GM21825 (cell line): ENCODE results near the gene ULK2.
A peak's percentile ranks its signal among the peaks of the same experiment; 100 is the strongest.

ENCODE experiments used
- ATAC-seq: cut with Tn5 transposase; IDR thresholded peaks from one replicate; pipeline ENCODE4 v1.9.1; 2021; ENCODE audit warnings: mild to moderate bottlenecking, moderate library complexity; ENCODE audit not compliant: unreplicated experiment

Gene ULK2

DNA sequence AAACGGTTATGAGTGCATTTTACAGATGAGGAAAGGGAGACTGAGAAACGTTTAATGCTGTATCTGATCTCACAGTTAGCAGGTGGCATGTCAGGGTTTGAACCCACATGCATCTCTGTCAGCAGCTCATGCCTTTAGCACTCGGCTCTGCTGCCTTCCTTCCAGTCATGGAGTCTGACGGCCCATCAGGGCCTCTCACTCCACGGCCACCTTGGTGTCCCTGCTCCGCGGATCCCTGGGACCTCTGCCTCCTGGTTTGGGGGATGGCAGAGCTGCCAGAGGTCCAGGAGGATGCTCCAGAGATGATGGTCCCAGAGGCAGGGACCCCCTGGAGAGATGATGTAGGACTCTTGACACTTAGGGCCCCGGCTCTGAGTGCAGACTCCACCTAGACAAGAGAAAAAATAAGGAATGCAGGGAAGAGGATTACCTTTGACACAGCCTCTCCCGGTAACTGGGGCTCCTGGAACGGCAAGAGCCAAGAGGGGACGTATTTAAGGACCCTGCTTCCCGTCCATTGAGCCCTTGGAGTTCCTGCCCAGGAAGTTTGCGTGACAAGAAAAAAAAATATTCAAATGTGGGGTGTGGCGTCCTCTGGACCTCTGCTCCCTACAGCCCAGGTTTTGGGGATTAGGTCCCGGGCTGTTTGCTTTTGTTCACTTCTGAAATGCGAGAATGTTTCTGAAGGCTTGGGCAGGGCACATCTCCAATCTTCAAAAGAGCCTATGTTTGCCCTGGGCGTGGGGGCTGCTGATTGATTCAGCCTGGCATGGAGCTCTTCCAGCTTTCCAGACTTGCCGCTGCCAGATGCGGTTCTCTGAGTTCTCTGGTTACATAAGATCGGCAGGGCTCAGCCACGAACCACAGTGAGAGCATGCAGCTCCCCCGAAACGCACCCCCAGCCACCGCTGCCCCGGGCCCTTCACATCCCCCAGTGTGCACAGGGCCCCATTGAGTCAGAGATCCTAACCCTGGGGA lies 119.6 kb downstream of the ULK2 start, which contains the start of gene ALDH3A1:
TSS of gene ALDH3A1 (minus strand) at position 470 of the 978 bp plus-strand sequence. CDS start 3,169 bp downstream, outside the sequence.
- no peak for ATAC-seq

DNA sequence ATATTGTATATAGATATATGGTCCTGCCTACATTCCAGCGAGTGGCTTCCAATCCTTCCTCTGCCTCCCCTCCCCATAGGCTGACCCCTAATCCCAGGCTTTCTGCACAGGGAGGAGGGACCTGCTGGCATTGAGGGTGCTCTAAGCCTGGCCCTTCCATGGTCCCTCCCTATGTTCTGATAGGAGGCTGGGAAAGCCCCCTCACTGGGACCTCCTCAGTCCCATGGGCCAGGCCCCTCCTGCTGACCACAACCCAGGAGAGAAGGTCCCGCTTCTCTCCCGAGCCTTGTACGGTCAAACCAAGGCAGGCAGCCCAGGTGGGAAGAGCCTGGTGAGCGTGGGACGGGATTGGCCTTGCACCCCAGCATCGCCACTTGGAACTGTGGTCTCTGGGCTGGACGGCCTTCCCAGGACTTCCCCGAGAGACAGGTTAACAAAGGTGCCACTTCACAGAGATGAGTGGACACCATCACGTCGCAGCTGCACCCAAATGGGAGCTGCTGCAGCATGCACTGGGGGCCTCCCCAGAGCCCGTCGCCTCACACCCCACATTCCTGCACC lies 120.5 kb downstream of the ULK2 start:
- no peak for ATAC-seq

DNA sequence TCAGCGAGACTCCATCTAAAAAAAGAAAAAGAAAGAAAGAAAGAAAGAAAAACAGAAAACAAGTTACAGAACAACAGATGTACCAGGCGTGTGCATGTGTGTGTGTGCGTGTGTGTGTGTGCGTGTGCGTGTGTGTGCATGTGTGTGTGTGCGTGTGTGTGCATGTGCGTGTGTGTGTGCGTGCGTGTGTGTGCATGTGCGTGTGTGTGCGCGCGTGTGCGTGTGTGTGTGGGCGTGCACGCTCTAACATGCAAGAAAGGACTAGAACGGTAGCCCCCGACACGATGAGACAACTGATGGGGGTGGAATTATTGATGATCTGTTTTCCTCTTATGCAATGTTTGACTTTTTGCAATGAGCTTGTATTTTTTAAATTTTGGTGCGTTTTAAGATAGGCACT lies 121.2 kb downstream of the ULK2 start:
- ATAC-seq, result no peak

DNA sequence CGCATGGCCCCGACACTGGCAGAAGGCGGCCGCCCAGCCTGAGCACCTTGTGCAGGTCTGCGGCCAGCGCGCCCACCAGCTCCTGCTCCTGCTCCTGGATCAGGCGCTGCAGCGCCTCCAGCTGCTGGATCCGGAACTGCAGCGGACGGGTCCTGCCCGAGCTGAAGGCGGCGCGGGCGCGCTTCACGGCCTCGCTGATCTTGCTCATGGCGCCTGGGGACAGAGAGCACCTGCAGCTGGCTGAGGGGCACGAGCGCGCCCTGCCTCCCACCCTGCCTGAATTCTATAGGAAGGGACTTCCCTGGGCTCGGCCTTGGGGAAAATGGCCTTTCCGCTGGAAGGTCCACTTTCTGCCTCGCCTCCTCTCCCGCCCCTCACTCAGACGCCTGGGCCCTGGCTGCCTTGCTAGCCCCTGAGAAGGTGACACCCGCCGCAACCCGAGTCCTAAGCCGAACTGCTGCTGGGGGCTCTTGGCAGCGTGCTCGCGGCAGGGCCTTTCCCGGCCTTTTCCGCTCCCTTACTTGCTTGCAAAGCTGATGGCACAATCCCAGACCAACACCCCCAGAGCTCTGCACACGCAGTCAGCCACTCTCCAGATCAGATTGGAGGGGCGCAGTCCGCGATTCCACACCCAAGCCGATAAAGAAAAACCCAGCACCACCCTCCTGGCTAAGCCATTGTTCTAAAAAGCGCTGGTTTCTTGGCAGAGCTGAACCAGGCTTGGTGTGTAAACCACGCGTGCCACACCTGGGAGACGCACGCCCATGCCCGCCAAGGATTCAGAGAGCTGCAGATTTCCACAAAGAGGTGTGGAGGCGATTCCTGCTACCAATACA lies 122.6 kb downstream of the ULK2 start:
- ATAC-seq, result peak; percentile 68

DNA sequence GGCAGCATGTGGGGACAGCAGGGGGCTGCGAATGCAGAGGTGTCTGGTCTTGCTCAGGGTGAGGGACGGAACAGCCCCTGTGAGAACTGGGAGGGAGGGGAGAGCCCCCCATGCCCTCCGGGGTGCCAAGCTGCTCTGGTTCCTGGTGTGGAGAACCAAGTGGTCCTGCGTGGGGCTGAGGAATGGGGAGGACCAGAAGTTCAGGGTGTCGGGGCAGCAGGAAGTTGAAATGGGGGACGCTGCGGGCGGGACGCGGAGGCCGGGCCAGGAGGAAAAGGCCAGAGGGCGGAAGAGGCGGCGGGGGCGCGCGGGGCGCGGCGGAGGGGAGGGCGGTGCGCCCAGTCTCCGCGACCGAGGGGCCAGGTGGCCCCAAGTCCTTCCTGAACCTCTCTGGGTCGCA lies 123.2 kb downstream of the ULK2 start:
- ATAC-seq, result no peak

DNA sequence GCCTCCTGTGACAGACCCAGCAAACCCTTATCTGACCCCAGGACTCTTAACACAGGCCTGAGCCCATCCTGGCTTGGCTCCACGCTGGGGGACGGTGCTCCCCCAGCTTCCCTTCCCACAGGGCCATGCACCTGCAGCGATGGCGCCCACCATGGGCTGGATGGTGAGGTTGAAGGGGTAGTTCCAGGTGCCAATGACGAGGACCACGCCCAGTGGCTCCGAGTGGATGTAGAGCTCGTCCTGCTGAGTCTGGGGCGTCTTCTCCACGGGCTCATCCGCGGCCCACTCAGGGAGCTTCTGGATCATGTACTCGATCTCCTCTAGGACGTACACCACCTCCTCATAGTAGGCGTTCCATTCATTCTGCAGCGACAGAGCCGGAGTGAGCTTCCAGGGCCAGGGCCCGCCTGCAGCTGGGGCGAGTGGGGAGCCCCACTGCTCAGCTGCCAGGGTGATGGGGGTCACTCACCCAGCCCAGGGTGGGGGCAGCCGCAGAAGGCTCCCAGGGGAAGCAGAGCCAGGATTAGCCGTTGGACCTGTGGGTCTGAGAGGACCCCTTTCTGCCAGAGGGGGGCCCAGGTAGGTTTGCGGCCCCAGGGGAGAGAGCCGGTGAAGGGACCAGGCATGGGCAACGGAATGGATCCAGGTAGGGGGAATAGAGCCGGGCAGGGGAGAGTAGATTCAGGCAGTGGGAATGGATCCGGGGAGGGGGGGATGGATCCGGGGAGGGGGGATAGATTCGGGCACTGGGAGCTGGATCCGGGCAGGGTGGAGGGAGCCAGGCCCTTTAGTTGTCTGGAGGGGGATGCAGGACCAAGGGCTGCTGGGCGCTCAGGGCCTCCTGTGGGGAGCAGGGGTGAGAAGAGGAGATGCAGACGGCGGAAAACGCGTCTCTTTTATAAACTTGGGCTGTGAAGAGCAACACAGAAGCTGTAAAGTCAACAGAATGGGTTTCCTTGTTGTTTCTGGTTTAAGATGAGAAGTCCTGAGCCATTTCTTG lies 124.3 kb downstream of the ULK2 start:
- ATAC-seq, result no peak

DNA sequence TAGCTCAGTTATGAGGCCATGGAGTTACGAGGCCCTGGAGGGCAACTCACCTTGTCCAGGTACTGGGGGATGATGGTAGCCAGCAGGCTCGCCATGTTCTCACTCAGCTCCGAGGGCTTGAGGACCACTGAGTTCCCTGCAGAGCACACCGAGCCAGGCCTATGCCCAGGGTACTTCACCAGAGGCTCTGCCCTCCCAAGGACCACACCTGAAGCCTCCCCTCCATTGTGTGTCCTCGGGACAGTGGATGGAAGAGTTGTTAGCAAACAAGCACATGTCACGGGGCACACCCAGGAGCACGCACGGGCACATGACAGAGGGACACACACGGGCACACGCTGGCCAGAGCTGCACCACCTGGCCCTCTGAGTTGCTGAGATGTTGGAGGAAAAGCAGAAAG lies 125.2 kb downstream of the ULK2 start:
- no peak for ATAC-seq

DNA sequence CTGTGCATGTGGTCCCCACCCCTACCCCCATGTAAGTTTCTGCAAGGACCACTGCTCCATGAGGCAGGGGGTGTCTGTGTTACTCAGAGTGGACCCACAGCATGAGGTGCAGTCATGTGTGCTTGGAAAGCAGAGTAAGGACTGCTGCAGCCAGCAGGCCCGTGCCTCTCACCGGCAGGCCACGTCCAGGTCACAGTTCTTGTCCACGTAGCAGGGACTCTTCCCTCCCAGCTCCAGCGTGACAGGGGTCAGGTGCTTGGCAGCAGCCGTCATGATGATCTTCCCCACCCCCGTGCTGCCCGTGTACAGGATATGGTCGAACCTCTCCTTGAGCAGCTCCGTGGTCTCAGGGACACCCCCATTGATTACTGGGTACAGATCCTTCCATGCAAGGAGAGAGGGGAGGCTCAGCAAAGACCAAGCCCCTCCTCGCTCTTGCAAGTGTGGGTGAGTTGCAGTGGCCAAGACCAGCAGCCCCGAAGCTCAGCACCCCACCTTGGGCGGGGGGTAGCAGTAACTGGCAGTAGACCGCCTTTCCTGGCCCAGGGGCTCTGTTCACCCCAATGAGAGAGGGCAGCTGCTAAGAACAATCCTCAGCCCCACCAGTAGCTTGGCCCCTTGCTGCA lies 125.8 kb downstream of the ULK2 start:
- ATAC-seq, result no peak

DNA sequence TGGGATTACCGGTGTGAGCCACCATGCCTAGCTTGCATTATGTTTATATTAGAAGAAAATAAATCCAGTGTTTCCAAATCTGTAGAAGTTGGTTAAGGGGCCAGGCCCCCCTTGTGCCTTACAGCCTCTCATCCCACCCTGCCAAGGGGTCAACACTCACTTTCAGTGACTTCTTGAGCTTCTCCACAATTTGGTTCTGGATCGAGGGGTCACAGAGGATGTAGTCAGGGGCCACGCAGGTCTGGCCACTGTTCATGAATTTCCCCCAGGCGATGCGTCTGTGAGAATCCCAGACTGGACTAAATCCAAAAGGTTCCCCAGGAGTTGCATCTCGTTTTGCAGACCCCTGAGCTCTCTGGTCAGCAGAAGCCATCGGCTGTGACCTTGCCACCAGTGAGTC lies 126.8 kb downstream of the ULK2 start:
- no peak for ATAC-seq

DNA sequence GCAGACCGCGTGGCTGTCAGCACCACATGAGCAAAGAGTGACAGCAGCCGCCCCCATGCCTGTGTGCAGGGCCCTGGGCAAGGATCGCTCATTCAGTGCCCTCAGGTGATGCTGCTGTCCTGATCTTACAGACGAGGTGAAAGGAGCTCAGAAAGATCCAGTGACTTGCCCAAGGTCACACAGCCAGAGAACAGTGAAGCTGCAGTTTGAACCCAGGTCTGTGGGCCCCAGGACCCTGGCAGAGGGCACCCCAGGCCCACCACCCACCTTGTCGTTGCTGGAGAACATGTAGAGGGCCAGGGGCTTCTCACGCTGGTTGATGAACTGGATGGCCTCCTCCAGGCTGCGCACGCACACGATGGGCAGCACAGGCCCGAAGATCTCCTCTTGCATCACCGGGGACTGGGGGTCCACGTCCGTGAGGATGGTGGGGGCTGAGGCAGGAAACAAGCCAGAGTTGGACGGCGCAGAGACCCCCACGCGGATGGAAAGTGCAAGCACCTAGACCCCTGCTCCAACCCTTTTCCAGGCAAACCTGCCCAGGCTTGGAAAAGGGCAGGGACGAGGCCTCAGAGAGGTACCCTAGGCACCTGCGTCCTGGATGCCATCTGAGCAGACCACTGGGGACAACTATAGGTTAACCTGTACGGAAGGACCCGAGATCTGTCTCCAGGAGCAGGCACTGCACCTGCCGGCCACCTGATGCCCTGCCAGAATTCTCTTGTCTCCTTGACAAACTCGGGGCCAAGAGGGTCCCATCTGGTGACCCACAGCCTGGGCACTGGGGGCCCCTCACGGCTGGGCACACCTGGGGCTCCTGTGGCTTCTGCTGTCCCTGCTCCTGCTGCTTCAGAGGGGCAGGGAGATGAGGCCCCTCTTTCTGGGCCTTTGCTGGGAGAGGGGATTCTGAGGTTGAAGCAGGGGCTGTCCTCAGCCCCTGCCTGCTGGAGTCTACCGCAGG lies 128.2 kb downstream of the ULK2 start:
- ATAC-seq, result no peak

DNA sequence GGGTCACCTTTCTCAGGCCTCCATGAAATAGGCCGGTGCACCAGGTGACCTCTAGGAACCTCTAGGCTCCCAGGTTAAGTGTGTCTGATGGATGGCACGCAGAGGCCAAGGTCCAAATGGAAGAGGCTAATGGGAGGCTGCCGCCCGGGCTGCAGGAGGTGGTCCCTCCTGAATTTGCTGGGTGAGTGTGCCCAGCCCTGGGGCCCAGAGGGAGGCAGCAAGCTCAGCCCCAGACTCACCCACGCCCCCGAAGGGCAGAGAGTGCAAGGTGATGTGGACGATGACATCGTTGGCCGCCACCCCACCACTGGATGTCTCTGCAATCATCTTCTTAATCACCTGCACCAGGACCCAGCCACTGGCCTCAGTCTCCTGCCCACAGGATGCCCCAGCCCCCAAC lies 129.0 kb downstream of the ULK2 start:
- no peak for ATAC-seq

DNA sequence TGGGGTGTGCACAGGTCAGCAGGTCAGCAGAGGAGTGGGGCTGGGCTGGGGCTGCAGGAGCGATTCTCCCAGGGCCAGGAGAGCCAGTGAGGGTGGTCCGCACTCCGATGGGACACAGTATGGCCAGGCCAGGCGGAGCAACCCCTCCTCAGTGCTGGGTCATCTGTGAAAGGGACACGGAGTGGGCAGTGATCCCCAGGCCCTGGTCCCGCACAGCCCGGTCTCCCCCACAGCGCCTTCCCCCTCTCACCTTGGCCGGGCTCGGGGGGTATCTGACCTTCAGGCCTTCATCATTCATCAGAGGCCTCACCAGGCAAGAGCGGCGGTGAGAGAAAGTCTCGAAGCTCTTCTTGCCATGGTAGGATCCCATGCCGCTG lies 129.7 kb downstream of the ULK2 start:
- no peak for ATAC-seq

DNA sequence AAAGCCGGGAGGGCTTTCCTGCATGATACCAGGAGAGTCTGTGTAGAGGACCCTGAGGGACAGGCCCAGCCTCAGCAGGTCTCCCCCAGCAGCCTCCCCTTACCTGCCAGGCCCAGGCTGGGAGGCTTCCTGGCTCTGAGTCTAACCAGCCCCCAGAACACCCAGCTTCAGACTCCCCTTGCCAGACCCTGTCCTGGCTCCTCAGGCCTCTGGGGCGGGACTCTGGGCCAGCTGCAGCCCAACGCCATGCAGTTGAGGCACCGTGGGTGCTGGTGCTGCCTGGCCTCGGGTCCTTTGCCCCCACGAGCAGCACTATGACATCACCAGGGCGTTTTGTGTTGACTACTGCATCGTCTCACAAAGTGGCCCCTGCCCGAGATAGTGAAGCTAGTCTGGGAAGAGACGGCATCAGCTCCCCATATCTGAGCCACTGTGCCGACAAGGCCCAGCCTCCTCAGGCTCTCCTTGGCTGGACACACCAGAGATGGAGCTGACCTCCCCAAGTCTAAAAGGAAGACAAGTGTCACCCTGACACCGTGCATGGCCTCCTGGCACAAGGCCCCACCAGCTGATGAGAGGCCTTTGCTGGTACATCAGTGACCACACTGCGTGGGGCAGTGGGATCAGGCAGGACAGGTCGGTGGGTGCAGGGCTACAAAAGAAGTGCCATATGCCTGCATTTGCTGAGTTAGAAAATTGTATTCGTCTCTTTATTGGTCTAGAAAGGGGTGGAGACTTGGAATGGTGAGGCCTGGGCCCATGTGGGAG lies 130.2 kb downstream of the ULK2 start:
- ATAC-seq, result no peak

DNA sequence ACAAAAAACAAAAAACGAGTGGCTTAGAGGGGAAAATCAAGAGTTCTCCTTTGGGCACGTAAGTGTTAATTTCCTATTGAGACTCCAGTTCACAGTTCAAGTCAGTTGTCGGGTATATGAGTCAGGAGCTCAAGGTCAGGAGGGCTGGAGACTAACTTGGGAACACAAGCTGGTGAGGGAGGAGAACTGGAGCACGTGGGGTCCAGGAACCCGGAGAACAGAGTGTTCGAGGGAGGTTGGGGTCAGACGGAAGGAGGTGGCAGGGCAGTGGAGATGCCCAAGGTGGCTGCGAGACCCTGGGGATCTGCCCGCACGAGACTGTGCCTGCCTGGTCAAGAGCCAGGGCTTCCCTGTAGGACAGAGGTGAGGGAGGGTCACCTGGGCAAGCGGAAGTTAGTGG lies 131.7 kb downstream of the ULK2 start:
- no peak for ATAC-seq

DNA sequence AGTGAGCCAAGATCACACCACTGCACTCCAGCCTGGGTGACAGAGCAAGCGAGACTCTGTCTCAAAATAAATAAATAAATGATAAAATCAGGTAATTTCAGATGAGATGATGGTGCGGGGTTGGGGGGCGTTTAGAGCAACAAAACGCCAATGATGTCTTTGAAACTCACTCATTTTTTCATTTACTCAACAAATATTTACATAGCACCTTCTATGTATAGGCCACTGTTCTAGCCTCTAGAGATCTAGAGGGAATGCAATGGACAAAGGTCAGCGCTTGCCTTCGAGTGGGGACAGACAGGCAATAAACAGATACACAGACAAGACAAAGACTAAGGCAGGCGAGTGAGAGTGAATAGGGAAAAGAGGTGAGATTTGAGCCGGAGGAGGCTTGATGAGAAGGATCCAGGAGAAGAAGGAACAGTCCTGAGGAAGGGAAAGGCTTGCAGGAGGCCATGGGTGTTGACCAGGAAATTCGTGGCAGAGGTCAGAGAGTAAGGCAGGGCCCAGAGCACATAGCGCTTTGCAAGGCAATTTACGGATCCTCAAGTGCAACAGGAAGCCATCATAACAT lies 133.7 kb downstream of the ULK2 start:
- ATAC-seq, result no peak

DNA sequence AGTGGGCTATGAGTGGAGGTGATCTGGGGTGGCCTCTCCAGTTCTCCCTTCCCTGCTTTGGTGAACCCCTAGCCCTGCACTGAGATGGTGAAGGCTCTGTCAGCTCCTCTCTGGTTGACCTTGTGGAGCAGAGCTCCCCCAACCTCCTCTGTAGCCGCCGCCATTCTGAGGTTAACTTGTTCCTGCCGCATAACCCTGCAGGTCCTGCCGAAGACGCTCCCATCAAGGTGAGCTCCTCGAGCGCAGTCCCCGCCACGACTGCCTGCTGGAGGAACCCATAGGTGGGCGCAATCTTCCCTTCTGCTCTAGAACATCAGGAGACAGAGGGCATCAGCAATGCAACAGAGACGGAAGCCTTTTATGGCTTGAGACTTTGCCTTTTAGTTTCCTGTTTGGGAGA lies 136.1 kb downstream of the ULK2 start:
- ATAC-seq, result no peak

DNA sequence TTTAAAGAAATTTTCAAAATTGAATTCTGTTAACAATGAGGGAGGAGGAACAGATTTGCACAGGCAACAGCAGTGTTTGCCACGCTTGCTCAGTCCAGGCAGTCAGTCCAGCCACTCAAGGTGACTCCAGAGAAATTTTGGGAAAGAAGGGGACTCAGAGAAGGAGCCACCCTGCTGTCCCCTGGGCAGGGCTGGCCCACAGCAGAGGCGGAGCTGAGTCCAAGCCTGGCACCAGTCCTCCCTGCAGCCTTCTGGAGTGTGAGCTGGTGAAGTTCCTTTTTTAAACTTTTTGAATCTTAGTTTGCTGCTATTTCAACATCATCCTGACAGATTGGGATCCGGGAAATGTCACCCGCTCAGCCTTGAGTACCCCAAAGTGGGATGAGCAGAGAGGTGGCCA lies 136.9 kb downstream of the ULK2 start:
- ATAC-seq, result no peak

DNA sequence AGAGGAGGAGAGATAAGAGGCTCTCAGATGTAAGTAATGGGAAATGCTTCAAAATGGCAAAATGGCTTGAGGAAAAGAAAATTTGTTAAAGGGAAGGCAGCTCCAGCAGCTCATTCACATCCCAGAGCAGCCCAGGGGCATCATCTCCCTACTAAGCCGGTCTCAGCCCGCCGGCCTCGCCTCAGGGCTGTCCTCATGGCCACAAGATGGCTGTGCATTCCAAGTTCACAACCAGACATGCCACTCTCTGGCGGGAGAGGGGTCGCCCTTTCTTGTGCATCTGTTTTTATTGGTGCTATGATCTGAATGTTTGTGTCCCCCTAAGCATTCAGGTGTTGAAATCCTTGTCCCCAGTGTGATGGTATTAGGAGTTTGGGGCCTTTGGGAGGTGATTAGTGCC lies 137.8 kb downstream of the ULK2 start:
- ATAC-seq, result no peak
